ENCODE data around the gene ARHGEF37. TPM values are rescaled to one million over a fixed set of nuclear protein-coding genes. Genes with fewer than 3 reads are reported as not detected.

The ARHGEF37 gene
- total RNA-seq, 1 donor from 2014 or later: 1.0 TPM

GRCh38 chr5:149643781-149644180 is 62.5 kb downstream of the ARHGEF37 start:
- TF ChIP-seq, protein P1, sequence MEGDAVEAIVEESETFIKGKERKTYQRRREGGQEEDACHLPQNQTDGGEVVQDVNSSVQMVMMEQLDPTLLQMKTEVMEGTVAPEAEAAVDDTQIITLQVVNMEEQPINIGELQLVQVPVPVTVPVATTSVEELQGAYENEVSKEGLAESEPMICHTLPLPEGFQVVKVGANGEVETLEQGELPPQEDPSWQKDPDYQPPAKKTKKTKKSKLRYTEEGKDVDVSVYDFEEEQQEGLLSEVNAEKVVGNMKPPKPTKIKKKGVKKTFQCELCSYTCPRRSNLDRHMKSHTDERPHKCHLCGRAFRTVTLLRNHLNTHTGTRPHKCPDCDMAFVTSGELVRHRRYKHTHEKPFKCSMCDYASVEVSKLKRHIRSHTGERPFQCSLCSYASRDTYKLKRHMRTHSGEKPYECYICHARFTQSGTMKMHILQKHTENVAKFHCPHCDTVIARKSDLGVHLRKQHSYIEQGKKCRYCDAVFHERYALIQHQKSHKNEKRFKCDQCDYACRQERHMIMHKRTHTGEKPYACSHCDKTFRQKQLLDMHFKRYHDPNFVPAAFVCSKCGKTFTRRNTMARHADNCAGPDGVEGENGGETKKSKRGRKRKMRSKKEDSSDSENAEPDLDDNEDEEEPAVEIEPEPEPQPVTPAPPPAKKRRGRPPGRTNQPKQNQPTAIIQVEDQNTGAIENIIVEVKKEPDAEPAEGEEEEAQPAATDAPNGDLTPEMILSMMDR (IDR thresholded peaks at IDR 0.05; ENCODE audit: partially characterized antibody, unreplicated experiment): no peak
- no peaks in the 10 kb centered on the region for H3K9me3 Mint-ChIP-seq (ENCODE audit: unreplicated experiment)

GRCh38 chr5:149644629-149645028 is 63.3 kb downstream of the ARHGEF37 start:
- peaks cover 6% of the 10 kb centered on the region for H3K4me1 Mint-ChIP-seq (ENCODE audit: low read depth, unreplicated experiment)
- no peak overlapping the region for H3K4me3 Mint-ChIP-seq (ENCODE audit: unreplicated experiment)
- H3K27me3 Mint-ChIP-seq (ENCODE audit: unreplicated experiment): peaks cover 8% of the 10 kb centered on the region

More at GRCh38 chr5:149643781-149644180, 62.5 kb downstream of the ARHGEF37 start:
- H3K36me3 Mint-ChIP-seq (ENCODE audit: unreplicated experiment): no peaks in the 10 kb centered on the region
- H3K27me3 Mint-ChIP-seq (ENCODE audit: unreplicated experiment): peaks cover 8% of the 10 kb centered on the region
- no peak overlapping the region for H3K4me3 Mint-ChIP-seq (ENCODE audit: unreplicated experiment)
- peaks cover 6% of the 10 kb centered on the region for H3K4me1 Mint-ChIP-seq (ENCODE audit: low read depth, unreplicated experiment)
- no peak for DNase-seq
- no peak overlapping the region for H3K27ac Mint-ChIP-seq (ENCODE audit: unreplicated experiment)

GRCh38 chr5:149645236-149645635 is 63.9 kb downstream of the ARHGEF37 start:
- TF ChIP-seq, protein P1 (IDR thresholded peaks at IDR 0.05; ENCODE audit: partially characterized antibody, unreplicated experiment): no peak
- no peak for DNase-seq
- H3K36me3 Mint-ChIP-seq (ENCODE audit: unreplicated experiment): no peaks in the 10 kb centered on the region
- no peak overlapping the region for H3K27ac Mint-ChIP-seq (ENCODE audit: unreplicated experiment)
- peaks cover 8% of the 10 kb centered on the region for H3K27me3 Mint-ChIP-seq (ENCODE audit: unreplicated experiment)
- H3K9me3 Mint-ChIP-seq (ENCODE audit: unreplicated experiment): no peaks in the 10 kb centered on the region
- no peak overlapping the region for H3K4me3 Mint-ChIP-seq (ENCODE audit: unreplicated experiment)
- peaks cover 3% of the 10 kb centered on the region for H3K4me1 Mint-ChIP-seq (ENCODE audit: low read depth, unreplicated experiment)

More at GRCh38 chr5:149644629-149645028, 63.3 kb downstream of the ARHGEF37 start:
- TF ChIP-seq, protein P1 (IDR thresholded peaks at IDR 0.05; ENCODE audit: partially characterized antibody, unreplicated experiment): no peak
- Mint-ChIP-seq H3K36me3 (ENCODE audit: unreplicated experiment) (no peaks in the 10 kb centered on the region), H3K9me3 (ENCODE audit: unreplicated experiment) (no peaks in the 10 kb centered on the region), H3K27ac (ENCODE audit: unreplicated experiment) (no peak overlapping the region)
- no peak for DNase-seq

- TF ChIP-seq, protein P1 (IDR thresholded peaks at IDR 0.05; ENCODE audit: partially characterized antibody, unreplicated experiment): no peak
- Mint-ChIP-seq H3K36me3 (ENCODE audit: unreplicated experiment) (no peaks in the 10 kb centered on the region), H3K4me3 (ENCODE audit: unreplicated experiment) (no peak overlapping the region), H3K27ac (ENCODE audit: unreplicated experiment) (no peak overlapping the region), H3K4me1 (ENCODE audit: low read depth, unreplicated experiment) (no peaks in the 10 kb centered on the region), H3K9me3 (ENCODE audit: unreplicated experiment) (no peaks in the 10 kb centered on the region), H3K27me3 (ENCODE audit: unreplicated experiment) (peaks cover 8% of the 10 kb centered on the region)
- no peak for DNase-seq
Observed at GRCh38 chr5:149645725-149646124, 64.4 kb downstream of the ARHGEF37 start.

DNA sequence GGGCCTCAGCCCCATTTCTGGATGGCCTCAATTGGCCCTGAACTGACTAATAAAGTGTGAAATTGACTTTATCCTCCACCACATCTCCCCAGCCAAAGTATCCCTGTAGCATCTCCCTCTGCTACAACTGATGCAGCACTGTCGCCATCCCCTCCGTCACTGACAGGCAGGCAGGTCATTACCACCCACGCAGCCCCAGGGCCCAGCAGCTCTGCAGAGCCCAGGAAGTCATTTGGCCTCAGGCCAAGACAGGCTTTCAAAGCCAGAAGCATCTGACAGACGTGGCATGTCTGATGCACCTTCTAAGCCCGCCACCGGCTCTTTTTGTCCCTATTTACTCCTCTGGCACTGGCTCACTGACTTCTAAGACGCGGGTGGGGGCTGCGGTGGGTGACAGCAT is 65.3 kb downstream of the ARHGEF37 start:
- Mint-ChIP-seq H3K9me3 (ENCODE audit: unreplicated experiment) (no peaks in the 10 kb centered on the region), H3K4me1 (ENCODE audit: low read depth, unreplicated experiment) (no peaks in the 10 kb centered on the region), H3K36me3 (ENCODE audit: unreplicated experiment) (no peaks in the 10 kb centered on the region), H3K27ac (ENCODE audit: unreplicated experiment) (no peak overlapping the region), H3K4me3 (ENCODE audit: unreplicated experiment) (no peak overlapping the region), H3K27me3 (ENCODE audit: unreplicated experiment) (peaks cover 8% of the 10 kb centered on the region)
- peak; percentile 39 for DNase-seq
- TF ChIP-seq, protein P1 (IDR thresholded peaks at IDR 0.05; ENCODE audit: partially characterized antibody, unreplicated experiment): no peak
